ENCODE measurements around the gene MRPS26.
"Not testable (repeated sequence)": the region's sequence is repeated elsewhere in the genome, so short reads cannot be mapped to it uniquely, and the experiment has no call there.

MRPS26 gene

GRCh38 chr20:3042625-3043024, 3.2 kb upstream of the MRPS26 start:
- no peak for DNase-seq (ENCODE audit: low read depth, low spot score)

- DNase-seq (ENCODE audit: low read depth, low spot score): no peak
These were observed 2.5 kb upstream of the MRPS26 start, which contains the start of gene GNRH2 for GRCh38 chr20:3043322-3043721. GNRH2 (plus strand) TSS chr20:3043622; CDS start chr20:3044415, 793 bp downstream.

GRCh38 chr20:3044336-3044965, 1.4 kb upstream of the MRPS26 start:
- no peak for DNase-seq (ENCODE audit: low read depth, low spot score)

- peak; percentile 15 for DNase-seq (ENCODE audit: low read depth, low spot score)
These were observed 623 bp upstream of the MRPS26 start for GRCh38 chr20:3045042-3045815.

GRCh38 chr20:3046677-3047462, 1.0 kb downstream of the MRPS26 start:
- DNase-seq (ENCODE audit: low read depth, low spot score): peak; percentile 53

GRCh38 chr20:3047486-3048419, 1.9 kb downstream of the MRPS26 start:
- DNase-seq (ENCODE audit: low read depth, low spot score): no peak

- DNase-seq (ENCODE audit: low read depth, low spot score): no peak
These were observed 5.7 kb downstream of the MRPS26 start for GRCh38 chr20:3051385-3052019.

GRCh38 chr20:3059489-3059888, 13.6 kb downstream of the MRPS26 start:
- DNase-seq (ENCODE audit: low read depth, low spot score): no peak

- DNase-seq (ENCODE audit: low read depth, low spot score): not testable (repeated sequence)
These were observed 18.3 kb downstream of the MRPS26 start for GRCh38 chr20:3064119-3064518.

- DNase-seq (ENCODE audit: low read depth, low spot score): no peak
These were observed 21.5 kb downstream of the MRPS26 start for GRCh38 chr20:3067139-3068014.

- DNase-seq (ENCODE audit: low read depth, low spot score): no peak
These were observed 22.2 kb downstream of the MRPS26 start for GRCh38 chr20:3068075-3068474.

GRCh38 chr20:3068986-3069900, 23.4 kb downstream of the MRPS26 start:
- no peak for DNase-seq (ENCODE audit: low read depth, low spot score)

- DNase-seq (ENCODE audit: low read depth, low spot score): no peak
These were observed 24.9 kb downstream of the MRPS26 start for GRCh38 chr20:3070725-3071124.

- no peak for DNase-seq (ENCODE audit: low read depth, low spot score)
These were observed 25.4 kb downstream of the MRPS26 start for GRCh38 chr20:3071266-3071609.

- DNase-seq (ENCODE audit: low read depth, low spot score): peak; percentile 36
These were observed 26.0 kb downstream of the MRPS26 start, which contains the start of gene OXT for GRCh38 chr20:3071610-3072529. OXT (plus strand) TSS chr20:3071620; CDS start chr20:3071656, 36 bp downstream.

GRCh38 chr20:3072530-3073250, 26.8 kb downstream of the MRPS26 start:
- no peak for DNase-seq (ENCODE audit: low read depth, low spot score)

GRCh38 chr20:3073251-3073643, 27.4 kb downstream of the MRPS26 start:
- DNase-seq (ENCODE audit: low read depth, low spot score): not testable (repeated sequence)
